Endothelial cell (in vitro differentiated cells): ENCODE data around the gene TENT5C. TPM values are rescaled to one million over a fixed set of nuclear protein-coding genes. Genes with fewer than 3 reads are reported as not detected.

Source experiments
- DNase-seq: peaks from one replicate; pipeline ENCODE4 v3.0.0; 2021; ENCODE audit warnings: low spot score
- H3K27ac Mint-ChIP-seq: one replicate; pipeline ENCODE4 v1.8.0; 2021; ENCODE audit warnings: mixed read lengths, inconsistent platforms; ENCODE audit not compliant: unreplicated experiment
- H3K27me3 Mint-ChIP-seq: one replicate; pipeline ENCODE4 v1.8.0; 2021; ENCODE audit warnings: mild to moderate bottlenecking, moderate library complexity, mixed read lengths, inconsistent platforms; ENCODE audit not compliant: unreplicated experiment
- H3K36me3 Mint-ChIP-seq: one replicate; pipeline ENCODE4 v1.8.0; 2021; ENCODE audit warnings: mild to moderate bottlenecking, low read depth, mixed read lengths, inconsistent platforms; ENCODE audit not compliant: unreplicated experiment
- H3K4me1 Mint-ChIP-seq: one replicate; pipeline ENCODE4 v1.8.0; 2021; ENCODE audit warnings: mild to moderate bottlenecking, mixed read lengths, inconsistent platforms; ENCODE audit not compliant: unreplicated experiment
- H3K4me3 Mint-ChIP-seq: one replicate; pipeline ENCODE4 v1.8.0; 2021; ENCODE audit warnings: mild to moderate bottlenecking, mixed read lengths, inconsistent platforms; ENCODE audit not compliant: unreplicated experiment
- H3K9me3 Mint-ChIP-seq: one replicate; pipeline ENCODE4 v1.8.0; 2021; ENCODE audit warnings: mixed read lengths, inconsistent platforms; ENCODE audit not compliant: unreplicated experiment
- total RNA-seq: library from RNA; stranded (reverse); fragmentation: NEBNext Ultra II Directional; extraction: Animal tissue kit (Norgen Biotek cat#: 25700); gene quantifications from one replicate; pipeline ENCODE4 v1.2.1, GENCODE V29; 2021; ENCODE audit not compliant: unreplicated experiment
- TF ChIP-seq, protein P1 (sequence below): fragments of 200-600 bp; sonication (generic); IDR thresholded peaks from one replicate; pipeline ENCODE4 v1.5.0; 2021; ENCODE audit warnings: antibody characterized with exemption; ENCODE audit not compliant: unreplicated experiment

The TENT5C gene
- total RNA-seq, 1 donor from 2014 or later: 0.05 TPM

GRCh38 chr1:117611894-117612483 is 6.1 kb downstream of the TENT5C start:
- H3K27me3 Mint-ChIP-seq: peaks cover 7% of the 10 kb centered on the region
- no peaks in the 10 kb centered on the region for H3K36me3 Mint-ChIP-seq
- H3K4me3 Mint-ChIP-seq: no peak overlapping the region
- no peak for DNase-seq
- H3K4me1 Mint-ChIP-seq: peaks cover 4% of the 10 kb centered on the region
- H3K9me3 Mint-ChIP-seq: no peaks in the 10 kb centered on the region
- TF ChIP-seq, protein P1, sequence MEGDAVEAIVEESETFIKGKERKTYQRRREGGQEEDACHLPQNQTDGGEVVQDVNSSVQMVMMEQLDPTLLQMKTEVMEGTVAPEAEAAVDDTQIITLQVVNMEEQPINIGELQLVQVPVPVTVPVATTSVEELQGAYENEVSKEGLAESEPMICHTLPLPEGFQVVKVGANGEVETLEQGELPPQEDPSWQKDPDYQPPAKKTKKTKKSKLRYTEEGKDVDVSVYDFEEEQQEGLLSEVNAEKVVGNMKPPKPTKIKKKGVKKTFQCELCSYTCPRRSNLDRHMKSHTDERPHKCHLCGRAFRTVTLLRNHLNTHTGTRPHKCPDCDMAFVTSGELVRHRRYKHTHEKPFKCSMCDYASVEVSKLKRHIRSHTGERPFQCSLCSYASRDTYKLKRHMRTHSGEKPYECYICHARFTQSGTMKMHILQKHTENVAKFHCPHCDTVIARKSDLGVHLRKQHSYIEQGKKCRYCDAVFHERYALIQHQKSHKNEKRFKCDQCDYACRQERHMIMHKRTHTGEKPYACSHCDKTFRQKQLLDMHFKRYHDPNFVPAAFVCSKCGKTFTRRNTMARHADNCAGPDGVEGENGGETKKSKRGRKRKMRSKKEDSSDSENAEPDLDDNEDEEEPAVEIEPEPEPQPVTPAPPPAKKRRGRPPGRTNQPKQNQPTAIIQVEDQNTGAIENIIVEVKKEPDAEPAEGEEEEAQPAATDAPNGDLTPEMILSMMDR: no peak
- no peak overlapping the region for H3K27ac Mint-ChIP-seq

DNA sequence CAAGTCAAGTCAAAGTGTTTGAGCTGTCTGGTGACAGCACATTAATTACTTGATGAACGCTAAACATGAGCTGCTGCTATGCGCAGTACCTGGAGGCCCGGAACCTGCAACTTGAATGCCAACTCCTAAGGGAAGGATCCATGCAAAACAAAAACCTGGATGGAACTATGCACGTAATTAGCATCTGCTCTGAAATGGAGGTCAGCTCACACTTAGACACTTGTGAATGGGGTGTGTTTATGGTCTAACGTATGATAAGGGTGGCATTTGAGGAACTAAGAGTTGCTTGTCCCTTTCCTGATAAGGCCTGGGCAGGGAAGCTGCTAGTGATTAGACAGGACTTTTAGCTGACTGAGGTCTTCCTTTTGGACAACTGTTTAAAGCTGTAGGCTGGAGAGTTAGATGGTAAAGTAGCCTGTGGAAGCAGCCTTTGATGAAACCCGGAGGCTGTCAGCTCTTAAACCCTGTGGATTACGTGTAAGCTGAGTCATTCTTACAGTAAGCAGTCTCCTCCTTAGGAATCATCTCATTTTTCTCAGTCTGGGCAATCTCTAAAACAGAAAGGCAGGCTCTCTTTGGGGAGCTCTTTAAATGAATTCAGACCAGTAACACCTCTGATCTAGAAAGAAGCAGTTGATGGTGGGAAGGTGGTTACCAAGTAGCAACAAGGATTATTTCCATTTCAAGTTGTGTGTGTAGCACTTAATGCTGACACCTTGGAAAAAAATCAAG is 6.8 kb downstream of the TENT5C start:
- Mint-ChIP-seq H3K36me3 (no peaks in the 10 kb centered on the region), H3K27ac (no peak overlapping the region), H3K9me3 (no peaks in the 10 kb centered on the region), H3K4me3 (no peak overlapping the region), H3K27me3 (peaks cover 7% of the 10 kb centered on the region), H3K4me1 (no peaks in the 10 kb centered on the region)
- no peak for DNase-seq
- TF ChIP-seq, protein P1: no peak

DNA sequence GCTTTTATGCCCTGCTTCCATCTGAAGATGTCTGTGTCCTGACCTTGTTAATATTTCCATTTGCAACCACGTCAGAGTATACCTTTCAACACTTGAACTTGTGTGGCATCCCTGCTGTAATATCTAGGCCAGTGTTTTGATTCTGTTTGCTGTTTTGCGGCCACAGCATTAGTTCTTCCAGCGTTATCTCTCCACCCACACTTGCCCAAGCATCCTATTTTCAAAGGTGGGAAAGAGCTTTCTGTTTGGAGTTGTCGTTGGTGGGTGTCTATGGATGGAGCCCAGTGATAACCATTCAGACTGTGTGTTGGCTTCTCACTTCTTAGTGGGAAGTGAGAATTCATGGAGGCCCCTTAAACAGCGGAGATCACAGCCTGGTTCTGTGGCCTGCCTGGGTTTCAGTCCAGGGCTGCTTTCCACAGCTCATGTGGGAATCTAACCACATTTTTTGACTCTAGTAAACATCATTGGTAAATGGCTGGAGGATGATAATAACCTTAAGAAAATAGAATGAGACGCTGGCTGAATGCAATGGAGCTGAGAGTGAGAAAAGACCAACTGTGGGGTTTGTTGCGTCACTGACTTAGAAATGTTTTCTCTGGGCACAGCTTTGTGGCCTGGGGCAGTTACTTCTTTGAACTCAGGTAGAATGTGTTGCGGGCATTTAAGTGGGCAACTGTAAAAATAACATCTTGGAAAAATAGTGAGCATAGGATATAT is 7.6 kb downstream of the TENT5C start:
- no peaks in the 10 kb centered on the region for H3K4me1 Mint-ChIP-seq

DNA sequence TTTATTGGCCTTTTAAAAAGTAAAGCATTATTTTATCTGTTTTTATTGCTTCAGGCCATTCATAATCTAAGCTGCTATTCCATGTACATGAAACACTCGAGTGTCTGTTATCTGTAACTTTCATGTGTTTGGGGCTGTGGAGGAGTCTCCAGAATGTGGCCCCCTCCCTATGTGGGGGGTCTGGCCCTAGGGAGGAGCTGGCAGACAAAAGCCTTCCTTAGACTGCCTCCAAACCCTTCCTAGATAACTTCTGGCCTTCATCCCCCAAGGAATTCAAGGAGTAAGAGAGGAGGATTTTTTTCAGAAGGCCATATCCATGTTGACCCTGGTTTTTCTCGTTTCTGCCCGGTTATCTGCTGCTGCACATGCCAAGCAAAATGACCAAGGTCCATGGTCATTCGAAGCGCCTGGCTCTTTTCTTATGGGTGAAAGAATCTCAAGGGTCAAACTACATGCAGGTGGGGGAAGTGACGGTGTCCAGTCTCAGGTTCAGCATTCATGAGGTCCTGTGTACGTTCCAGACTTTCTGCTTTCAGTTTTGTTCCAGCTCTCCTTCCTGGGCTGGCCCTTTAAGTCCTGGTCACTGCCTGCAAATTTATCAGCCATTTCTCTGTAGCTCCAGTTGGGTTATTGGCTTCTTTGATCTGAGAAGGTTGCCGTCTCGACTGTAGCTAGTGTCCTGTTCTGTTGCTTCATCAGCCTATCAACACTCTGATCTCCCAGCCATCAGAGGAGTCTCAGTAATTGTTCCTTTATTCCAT is 8.3 kb downstream of the TENT5C start:
- no peaks in the 10 kb centered on the region for H3K9me3 Mint-ChIP-seq
- H3K27ac Mint-ChIP-seq: no peak overlapping the region
- H3K27me3 Mint-ChIP-seq: peaks cover 7% of the 10 kb centered on the region
- no peaks in the 10 kb centered on the region for H3K36me3 Mint-ChIP-seq
- no peak overlapping the region for H3K4me3 Mint-ChIP-seq
- TF ChIP-seq, protein P1: no peak
- H3K4me1 Mint-ChIP-seq: no peaks in the 10 kb centered on the region
- no peak for DNase-seq

More for the DNA sequence above, 7.6 kb downstream of the TENT5C start:
- H3K36me3 Mint-ChIP-seq: no peaks in the 10 kb centered on the region
- no peak overlapping the region for H3K27ac Mint-ChIP-seq
- H3K4me3 Mint-ChIP-seq: no peak overlapping the region
- no peaks in the 10 kb centered on the region for H3K9me3 Mint-ChIP-seq
- TF ChIP-seq, protein P1: no peak
- DNase-seq: no peak
- peaks cover 7% of the 10 kb centered on the region for H3K27me3 Mint-ChIP-seq
